GM12878 (cell line): Measurements from ENCODE around the gene OPRD1. TPM values are rescaled to one million over a fixed set of nuclear protein-coding genes. Genes with fewer than 3 reads are reported as not detected.

Experiments used
- ATAC-seq: fragments of 200-7000 bp; cut with Tn5 transposase; 3 replicates; pipeline ENCODE4 v1.9.1; 2020; ENCODE audit warnings: mild to moderate bottlenecking, moderate library complexity
- BruUV-seq: library from RNA; stranded (reverse); fragments of 400-500 nt; replicated peaks from 2 replicates; lab custom pipeline; 2021; lab: Mats Ljungman, UMichigan
- CTCF ChIA-PET: fragments of 300-600 bp; sonication (Branson Sonifier 250); formaldehyde crosslinking; extraction: SDS; loops from one replicate; lab custom pipeline; 2021; ENCODE audit warnings: inconsistent platforms; lab: Yijun Ruan, JAX
- POLR2A ChIA-PET: fragments of 350-600 bp; formaldehyde crosslinking; extraction: SDS; loops from one replicate; lab custom pipeline; 2021; ENCODE audit warnings: inconsistent platforms; lab: Charles Lee
- RAD21 ChIA-PET: fragments of 300-600 bp; sonication (Branson Sonifier 250); formaldehyde crosslinking; loops from one replicate; lab custom pipeline; 2023; ENCODE audit warnings: antibody characterized with exemption; ENCODE audit not compliant: unreplicated experiment; lab: Charles Lee
- SMC1A ChIA-PET: fragments of 300-600 bp; sonication (Branson Sonifier 250); formaldehyde crosslinking; loops from one replicate; lab custom pipeline; 2023; ENCODE audit not compliant: unreplicated experiment, uncharacterized antibody; lab: Charles Lee
- DNase-seq: peaks from one replicate; pipeline ENCODE4 v3.0.0-alpha.2; 2011; ENCODE audit warnings: low read depth, low spot score
- FAIRE-seq: peaks from 3 replicates; lab custom pipeline; 2011; peaks lifted over from hg19 to GRCh38; lab: Jason Lieb, UNC
- H2AFZ ChIP-seq: 2 replicates; pipeline ENCODE4 v1.6.0; 2011; ENCODE audit warnings: low read depth, low read length, control low read depth; ENCODE audit not compliant: control insufficient read depth
- H3K27ac ChIP-seq: 2 replicates; pipeline ENCODE4 v1.5.1; 2011; ENCODE audit warnings: control low read depth; ENCODE audit not compliant: control insufficient read depth, insufficient read depth
- H3K27me3 ChIP-seq, 2 experiments: replicated peaks in 1 of 2; 2 replicates each; pipeline versions ENCODE4 v1.6.0 to v1.6.1; 2011; ENCODE audit warnings: low read length in 1 of 2; ENCODE audit not compliant: control insufficient read depth in 2 of 2, insufficient read depth in 2 of 2
- H3K36me3 ChIP-seq, 2 experiments: 2 replicates each; pipeline ENCODE4 v1.5.1; 2011; ENCODE audit warnings: low read length in 1 of 2; ENCODE audit not compliant: control insufficient read depth in 2 of 2, insufficient read depth in 2 of 2
- H3K4me1 ChIP-seq: 2 replicates; pipeline ENCODE4 v1.6.1; 2011; ENCODE audit warnings: mild to moderate bottlenecking, low read length, moderate library complexity, mixed read lengths; ENCODE audit not compliant: control insufficient read depth, insufficient read depth
- H3K4me2 ChIP-seq: 2 replicates; pipeline ENCODE4 v1.6.0; 2011; ENCODE audit warnings: control low read depth; ENCODE audit not compliant: control insufficient read depth, insufficient read depth
- H3K4me3 ChIP-seq: fragments of 200-600 bp; sonication (generic); 2 replicates; pipeline ENCODE4 v1.5.1; 2016
- H3K79me2 ChIP-seq: 2 replicates; pipeline ENCODE4 v1.6.0; 2011; ENCODE audit warnings: low read length; ENCODE audit not compliant: control insufficient read depth, insufficient read depth
- H3K9ac ChIP-seq: 2 replicates; pipeline ENCODE4 v1.8.0; 2011; ENCODE audit warnings: low read length, control low read depth, mixed read lengths; ENCODE audit not compliant: control insufficient read depth, insufficient read depth
- H3K9me3 ChIP-seq: replicated peaks from 3 replicates; pipeline ENCODE4 v1.5.1; 2011; ENCODE audit warnings: mild to moderate bottlenecking, low read length; ENCODE audit not compliant: control insufficient read depth, insufficient read depth
- H4K20me1 ChIP-seq: 2 replicates; pipeline ENCODE4 v1.6.0; 2011; ENCODE audit not compliant: control insufficient read depth, insufficient read depth
- CUX1 ChIP-seq: IDR thresholded peaks from 2 replicates; pipeline ENCODE4 v1.6.1; 2012; ENCODE audit warnings: improper control_type of control experiment, low read depth, low read length; ENCODE audit not compliant: insufficient replicate concordance
- NR2C2 ChIP-seq: IDR thresholded peaks from 2 replicates; pipeline ENCODE4 v1.6.1; 2011; ENCODE audit warnings: borderline replicate concordance, low read depth; ENCODE audit not compliant: control insufficient read depth, insufficient read length
- NRF1 ChIP-seq: conservative IDR thresholded peaks from 2 replicates; pipeline ENCODE4 v1.6.1; 2011; ENCODE audit warnings: mild to moderate bottlenecking, low read depth, low read length, improper control_type of control experiment
- RELB ChIP-seq: fragments of 450-650 bp; IDR thresholded peaks from 2 replicates; pipeline ENCODE4 v1.6.1; 2017; ENCODE audit warnings: low read depth, mild to moderate bottlenecking, moderate library complexity
- RUNX3 ChIP-seq: IDR thresholded peaks from 2 replicates; pipeline ENCODE4 v1.6.1; 2012; ENCODE audit warnings: low read length, inconsistent platforms
- WGBS: methylation state at CpG from one replicate; pipeline ENCODE4 v1.1.6; 2016; ENCODE audit warnings: low lambda C conversion rate; ENCODE audit not compliant: insufficient replicate concordance, insufficient coverage; ENCODE audit errors: missing lambda C conversion rate; 5-methylcytosine and 5-hydroxymethylcytosine counted together
- in situ Hi-C: fragments of 300-500 bp; cut with MboI; formaldehyde crosslinking; loops from 9 replicates; pipeline ENCODE4 v1.14.3; 2018; ENCODE audit warnings: mixed read lengths
- intact Hi-C: fragments of 100-400 bp; cut with micrococcal nuclease; formaldehyde crosslinking; loops from one replicate; pipeline ENCODE4 v1.14.2; 2022; ENCODE audit not compliant: unreplicated experiment
- polyA plus RNA-seq, 11 experiments: library from polyadenylated mRNA; depleted of rRNA in 4 of 11; unstranded in 6 of 11; stranded (reverse) in 5 of 11; fragments of >200 nt; fragmentation: Nextera tagmentation in 4 of 11; fragmentation: Illumina TruSeq in 1 of 11; extraction: Ambion mirVana in 4 of 11; extraction: Trizol in 1 of 11; gene quantifications; 1 replicate in 1 of 11; 2 replicates in 10 of 11; pipeline versions ENCODE4 v1.2.1 to v1.2.3, GENCODE V29; 2011 to 2016; ENCODE audit warnings: inconsistent platforms in 2 of 11, missing spikeins in 2 of 11, low read depth in 1 of 11
- small RNA-seq: library from RNA; depleted of rRNA; stranded (forward); fragments of <200 nt; gene quantifications from one replicate; pipeline ENCODE3, GENCODE V24; 2014
- total RNA-seq, 4 experiments: library from RNA; depleted of rRNA in 3 of 4; stranded (reverse); fragments of >200 nt in 3 of 4; fragmentation: Illumina TruSeq in 1 of 4; extraction: Trizol in 1 of 4; gene quantifications; 2 replicates each; pipeline versions ENCODE4 v1.2.1 to v1.2.3, GENCODE V29; 2013 to 2021

OPRD1 gene
- total and polyA plus RNA-seq, 10 of the 15 experiments (the other 5 are each of a cell fraction or from before 2014, with no cell fraction given): 0.02 TPM; not detected in 8

DNA sequence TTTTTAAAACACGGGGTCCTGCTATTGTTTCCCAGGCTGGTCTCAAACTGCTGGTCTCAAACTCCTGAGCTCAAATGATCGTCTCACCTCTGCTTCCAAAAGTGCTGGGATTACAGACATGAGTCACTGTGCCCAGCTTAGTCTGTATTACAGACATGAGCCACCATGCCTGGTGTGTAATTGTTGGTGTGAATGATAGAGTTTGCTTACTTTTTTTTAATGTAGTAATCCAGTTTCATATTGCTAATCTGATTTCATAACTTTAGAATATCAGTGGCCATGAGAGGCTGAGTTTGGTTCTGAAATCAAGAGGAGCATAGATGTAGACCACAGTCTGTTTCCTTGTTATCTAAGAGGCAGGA is 105.8 kb downstream of the OPRD1 start:
- no peak overlapping the region for H3K4me2 ChIP-seq
- ATAC-seq (no peak), DNase-seq (no peak), FAIRE-seq (no peak)
- intact Hi-C loops (loop anchor here (10.0 kb wide), 1 partner anchor 47 kb away; no protein-coding TSS in a partner anchor), in situ Hi-C loops (no loop called here)
- no peaks in the 10 kb centered on the region for H3K27me3 ChIP-seq
- H3K79me2 ChIP-seq: no peaks in the 10 kb centered on the region; the same call in 1 of the 2 replicates
- RAD21 ChIA-PET: interaction anchor here (1.5 to 2.3 kb wide), 2 partner anchors 33 to 285 kb away, joined by 4 to 8 read pairs; no protein-coding TSS in a partner anchor
- H3K27ac ChIP-seq: no peak overlapping the region
- H3K4me3 ChIP-seq: no peak overlapping the region
- BruUV-seq: no TSS peak
- SMC1A ChIA-PET: interaction anchor here (1.2 kb wide), 2 partner anchors 15 to 112 kb away, joined by 3 read pairs; no protein-coding TSS in a partner anchor
- no peak overlapping the region for H3K9ac ChIP-seq
- H3K9me3 ChIP-seq: no peaks in the 10 kb centered on the region
- H3K4me1 ChIP-seq: peaks cover 7% of the 10 kb centered on the region
- H3K36me3 ChIP-seq: no peaks in the 10 kb centered on the region; a peak in 1 of 4 replicates
- TF ChIP-seq CUX1 (no peak), NRF1 (no peak), RELB (no peak), RUNX3 (no peak), NR2C2 (no peak)
- H2AFZ ChIP-seq: no peak overlapping the region
- CTCF ChIA-PET: interaction anchor here (0.6 to 2.6 kb wide), 4 partner anchors 9 to 115 kb away, joined by 3 to 7 read pairs (median 3); no protein-coding TSS in a partner anchor
- POLR2A ChIA-PET: no interaction called here
- 57% methylated on average over 2 of the region's 2 CpGs for WGBS
- no peaks in the 10 kb centered on the region for H4K20me1 ChIP-seq

Small RNA genes within 50 kb of the gene (small RNA-seq; reads per million reads assigned to genes)
- gene RF00019: not detected

Other genes starting within 250 kb of the OPRD1 start
- gene RAB42, start 219.9 kb upstream of the OPRD1 start, total RNA-seq (2014; rRNA removed): 0.76 and 0.96 TPM in 2 replicates
- gene RAB42, start 219.9 kb upstream of the OPRD1 start, total RNA-seq (2014; rRNA removed; fragmentation: Illumina TruSeq; extraction: Trizol): 0.28 and 0.49 TPM in 2 replicates
- 0.72 and 0.92 TPM in 2 replicates for gene RAB42, start 219.9 kb upstream of the OPRD1 start, total RNA-seq (2021)
- gene RAB42, start 219.9 kb upstream of the OPRD1 start, polyA plus RNA-seq (2011; rRNA removed): 4.2 and 4.5 TPM in 2 replicates
- 0.38 and 0.51 TPM in 2 replicates for gene RAB42, start 219.9 kb upstream of the OPRD1 start, polyA plus RNA-seq (2014; fragmentation: Illumina TruSeq; extraction: Trizol)
- under 1 TPM; 0.16 to 0.21 TPM for gene RAB42, start 219.9 kb upstream of the OPRD1 start, polyA plus RNA-seq (2014; fragmentation: Nextera tagmentation; extraction: Ambion mirVana)
- gene RAB42, start 219.9 kb upstream of the OPRD1 start, polyA plus RNA-seq (2014; rRNA removed): 0.24 and 0.99 TPM in 2 replicates
- under 1 TPM; 0.28 to 0.48 TPM for gene RAB42, start 219.9 kb upstream of the OPRD1 start, polyA plus RNA-seq (2016; fragmentation: Nextera tagmentation; extraction: Ambion mirVana)
- gene TAF12, start 169.1 kb upstream of the OPRD1 start, total RNA-seq (2014; rRNA removed): 21.9 and 30.0 TPM in 2 replicates
- 23.9 and 25.1 TPM in 2 replicates for gene TAF12, start 169.1 kb upstream of the OPRD1 start, total RNA-seq (2014; rRNA removed; fragmentation: Illumina TruSeq; extraction: Trizol)
- 18.3 TPM in 2 replicates for gene TAF12, start 169.1 kb upstream of the OPRD1 start, total RNA-seq (2021)
- 30.2 and 35.0 TPM in 2 replicates for gene TAF12, start 169.1 kb upstream of the OPRD1 start, polyA plus RNA-seq (2011; rRNA removed)
- gene TAF12, start 169.1 kb upstream of the OPRD1 start, polyA plus RNA-seq (2014; fragmentation: Illumina TruSeq; extraction: Trizol): 27.0 and 28.3 TPM in 2 replicates
- 10 to 100 TPM; 34.3 to 41.9 TPM for gene TAF12, start 169.1 kb upstream of the OPRD1 start, polyA plus RNA-seq (2014; fragmentation: Nextera tagmentation; extraction: Ambion mirVana)
- 25.5 and 25.6 TPM in 2 replicates for gene TAF12, start 169.1 kb upstream of the OPRD1 start, polyA plus RNA-seq (2014; rRNA removed)
- gene TAF12, start 169.1 kb upstream of the OPRD1 start, polyA plus RNA-seq (2016; fragmentation: Nextera tagmentation; extraction: Ambion mirVana): 10 to 100 TPM; 42.4 to 43.3 TPM
- under 0.01 TPM in 1 of 2 replicates, not detected in the other for gene RNU11, start 163.6 kb upstream of the OPRD1 start, total RNA-seq (2014; rRNA removed)
- not detected in 2 replicates for gene RNU11, start 163.6 kb upstream of the OPRD1 start, total RNA-seq (2014; rRNA removed; fragmentation: Illumina TruSeq; extraction: Trizol)
- not detected in 2 replicates for gene RNU11, start 163.6 kb upstream of the OPRD1 start, total RNA-seq (2021)
- gene RNU11, start 163.6 kb upstream of the OPRD1 start, polyA plus RNA-seq (2011; rRNA removed): not detected in 2 replicates
- not detected in 2 replicates for gene RNU11, start 163.6 kb upstream of the OPRD1 start, polyA plus RNA-seq (2014; fragmentation: Illumina TruSeq; extraction: Trizol)
- not detected for gene RNU11, start 163.6 kb upstream of the OPRD1 start, polyA plus RNA-seq (2014; fragmentation: Nextera tagmentation; extraction: Ambion mirVana)
- not detected in 2 replicates for gene RNU11, start 163.6 kb upstream of the OPRD1 start, polyA plus RNA-seq (2014; rRNA removed)
- gene RNU11, start 163.6 kb upstream of the OPRD1 start, polyA plus RNA-seq (2016; fragmentation: Nextera tagmentation; extraction: Ambion mirVana): not detected
- gene GMEB1, start 143.4 kb upstream of the OPRD1 start, total RNA-seq (2014; rRNA removed): 7.3 and 7.6 TPM in 2 replicates
- 10.0 TPM in 2 replicates for gene GMEB1, start 143.4 kb upstream of the OPRD1 start, total RNA-seq (2014; rRNA removed; fragmentation: Illumina TruSeq; extraction: Trizol)
- gene GMEB1, start 143.4 kb upstream of the OPRD1 start, total RNA-seq (2021): 14.4 and 17.6 TPM in 2 replicates
- 6.2 and 8.7 TPM in 2 replicates for gene GMEB1, start 143.4 kb upstream of the OPRD1 start, polyA plus RNA-seq (2011; rRNA removed)
- gene GMEB1, start 143.4 kb upstream of the OPRD1 start, polyA plus RNA-seq (2014; fragmentation: Illumina TruSeq; extraction: Trizol): 12.7 and 16.1 TPM in 2 replicates
- gene GMEB1, start 143.4 kb upstream of the OPRD1 start, polyA plus RNA-seq (2014; fragmentation: Nextera tagmentation; extraction: Ambion mirVana): 1 to 10 TPM; 4.9 to 7.5 TPM
- gene GMEB1, start 143.4 kb upstream of the OPRD1 start, polyA plus RNA-seq (2014; rRNA removed): 8.2 and 9.0 TPM in 2 replicates
- gene GMEB1, start 143.4 kb upstream of the OPRD1 start, polyA plus RNA-seq (2016; fragmentation: Nextera tagmentation; extraction: Ambion mirVana): 10 to 100 TPM; 13.7 to 14.2 TPM
- 56.9 and 57.8 TPM in 2 replicates for gene YTHDF2, start 75.2 kb upstream of the OPRD1 start, total RNA-seq (2014; rRNA removed)
- gene YTHDF2, start 75.2 kb upstream of the OPRD1 start, total RNA-seq (2014; rRNA removed; fragmentation: Illumina TruSeq; extraction: Trizol): 61.8 and 64.1 TPM in 2 replicates
- gene YTHDF2, start 75.2 kb upstream of the OPRD1 start, total RNA-seq (2021): 83.6 and 84.2 TPM in 2 replicates
- gene YTHDF2, start 75.2 kb upstream of the OPRD1 start, polyA plus RNA-seq (2011; rRNA removed): 59.2 and 69.8 TPM in 2 replicates
- 72.2 and 73.0 TPM in 2 replicates for gene YTHDF2, start 75.2 kb upstream of the OPRD1 start, polyA plus RNA-seq (2014; fragmentation: Illumina TruSeq; extraction: Trizol)
- gene YTHDF2, start 75.2 kb upstream of the OPRD1 start, polyA plus RNA-seq (2014; fragmentation: Nextera tagmentation; extraction: Ambion mirVana): 10 to 100 TPM; 42.4 to 44.0 TPM
- 53.4 and 54.1 TPM in 2 replicates for gene YTHDF2, start 75.2 kb upstream of the OPRD1 start, polyA plus RNA-seq (2014; rRNA removed)
- gene YTHDF2, start 75.2 kb upstream of the OPRD1 start, polyA plus RNA-seq (2016; fragmentation: Nextera tagmentation; extraction: Ambion mirVana): 100 to 1,000 TPM; 113 to 121 TPM
- gene EPB41, start 102.4 kb downstream of the OPRD1 start, total RNA-seq (2014; rRNA removed): 69.8 and 70.6 TPM in 2 replicates
- gene EPB41, start 102.4 kb downstream of the OPRD1 start, total RNA-seq (2014; rRNA removed; fragmentation: Illumina TruSeq; extraction: Trizol): 77.6 and 82.2 TPM in 2 replicates
- 61.1 and 64.2 TPM in 2 replicates for gene EPB41, start 102.4 kb downstream of the OPRD1 start, total RNA-seq (2021)
- 72.0 and 80.0 TPM in 2 replicates for gene EPB41, start 102.4 kb downstream of the OPRD1 start, polyA plus RNA-seq (2011; rRNA removed)
- 68.9 and 81.8 TPM in 2 replicates for gene EPB41, start 102.4 kb downstream of the OPRD1 start, polyA plus RNA-seq (2014; fragmentation: Illumina TruSeq; extraction: Trizol)
- gene EPB41, start 102.4 kb downstream of the OPRD1 start, polyA plus RNA-seq (2014; fragmentation: Nextera tagmentation; extraction: Ambion mirVana): 1 to 10 TPM; 1.1 to 3.1 TPM
- gene EPB41, start 102.4 kb downstream of the OPRD1 start, polyA plus RNA-seq (2014; rRNA removed): 52.7 and 53.4 TPM in 2 replicates
- gene EPB41, start 102.4 kb downstream of the OPRD1 start, polyA plus RNA-seq (2016; fragmentation: Nextera tagmentation; extraction: Ambion mirVana): 10 to 100 TPM; 22.7 to 29.1 TPM